Measurements from ENCODE around the gene SWAP70.

GRCh38 chr11:9718147-9718546, 54.3 kb downstream of the SWAP70 start:
- TF ChIP-seq, protein P1, sequence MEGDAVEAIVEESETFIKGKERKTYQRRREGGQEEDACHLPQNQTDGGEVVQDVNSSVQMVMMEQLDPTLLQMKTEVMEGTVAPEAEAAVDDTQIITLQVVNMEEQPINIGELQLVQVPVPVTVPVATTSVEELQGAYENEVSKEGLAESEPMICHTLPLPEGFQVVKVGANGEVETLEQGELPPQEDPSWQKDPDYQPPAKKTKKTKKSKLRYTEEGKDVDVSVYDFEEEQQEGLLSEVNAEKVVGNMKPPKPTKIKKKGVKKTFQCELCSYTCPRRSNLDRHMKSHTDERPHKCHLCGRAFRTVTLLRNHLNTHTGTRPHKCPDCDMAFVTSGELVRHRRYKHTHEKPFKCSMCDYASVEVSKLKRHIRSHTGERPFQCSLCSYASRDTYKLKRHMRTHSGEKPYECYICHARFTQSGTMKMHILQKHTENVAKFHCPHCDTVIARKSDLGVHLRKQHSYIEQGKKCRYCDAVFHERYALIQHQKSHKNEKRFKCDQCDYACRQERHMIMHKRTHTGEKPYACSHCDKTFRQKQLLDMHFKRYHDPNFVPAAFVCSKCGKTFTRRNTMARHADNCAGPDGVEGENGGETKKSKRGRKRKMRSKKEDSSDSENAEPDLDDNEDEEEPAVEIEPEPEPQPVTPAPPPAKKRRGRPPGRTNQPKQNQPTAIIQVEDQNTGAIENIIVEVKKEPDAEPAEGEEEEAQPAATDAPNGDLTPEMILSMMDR (conservative IDR thresholded peaks at IDR 0.05; ENCODE audit: low read length), result no peak
- TF ChIP-seq EZH2phosphoT487 (IDR thresholded peaks at IDR 0.05; ENCODE audit: borderline replicate concordance), result no peak
